Right lobe of liver (tissue), 4 donors: ENCODE data around the gene MXRA7.

Source experiments
- POLR2A ChIP-seq: fragments of 450-650 bp; IDR thresholded peaks from one replicate; pipeline ENCODE4 v1.6.1; 2017; ENCODE audit warnings: antibody characterized with exemption, mild to moderate bottlenecking
- TF ChIP-seq, protein P1 (sequence below), 4 donors: fragments of 200-600 bp in 3 of 4; fragments of 450-650 bp in 1 of 4; IDR thresholded peaks; one replicate each; pipeline versions ENCODE4 v1.5.1 to v1.8.0; 2016 to 2022; ENCODE audit warnings: antibody characterized with exemption in 4 of 4, mild to moderate bottlenecking in 2 of 4
- donor health status: DM: no; HTN: no; CAD: no.
- donor health status: DM: no; HTN: no; CAD: no.
- donor health status: DM: no; HTN: yes; CAD: no.

DNA sequence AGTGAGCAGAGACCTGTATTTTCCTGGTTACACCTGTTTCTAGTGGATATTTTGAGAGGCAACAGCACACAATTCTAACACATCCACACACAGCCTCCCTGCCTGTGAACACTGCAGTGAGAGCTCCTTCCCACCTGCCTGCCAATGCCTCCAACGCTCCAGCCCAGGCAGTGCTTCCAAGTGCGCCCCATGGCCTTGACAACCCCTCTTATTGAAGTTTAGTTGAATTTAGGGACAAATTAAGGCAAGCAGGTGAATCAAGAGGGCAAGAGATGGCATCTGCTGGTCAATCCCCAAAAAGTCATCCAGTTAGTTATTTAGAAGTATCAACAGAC is 4.7 kb upstream of the MXRA7 start:
- TF ChIP-seq, protein P1, sequence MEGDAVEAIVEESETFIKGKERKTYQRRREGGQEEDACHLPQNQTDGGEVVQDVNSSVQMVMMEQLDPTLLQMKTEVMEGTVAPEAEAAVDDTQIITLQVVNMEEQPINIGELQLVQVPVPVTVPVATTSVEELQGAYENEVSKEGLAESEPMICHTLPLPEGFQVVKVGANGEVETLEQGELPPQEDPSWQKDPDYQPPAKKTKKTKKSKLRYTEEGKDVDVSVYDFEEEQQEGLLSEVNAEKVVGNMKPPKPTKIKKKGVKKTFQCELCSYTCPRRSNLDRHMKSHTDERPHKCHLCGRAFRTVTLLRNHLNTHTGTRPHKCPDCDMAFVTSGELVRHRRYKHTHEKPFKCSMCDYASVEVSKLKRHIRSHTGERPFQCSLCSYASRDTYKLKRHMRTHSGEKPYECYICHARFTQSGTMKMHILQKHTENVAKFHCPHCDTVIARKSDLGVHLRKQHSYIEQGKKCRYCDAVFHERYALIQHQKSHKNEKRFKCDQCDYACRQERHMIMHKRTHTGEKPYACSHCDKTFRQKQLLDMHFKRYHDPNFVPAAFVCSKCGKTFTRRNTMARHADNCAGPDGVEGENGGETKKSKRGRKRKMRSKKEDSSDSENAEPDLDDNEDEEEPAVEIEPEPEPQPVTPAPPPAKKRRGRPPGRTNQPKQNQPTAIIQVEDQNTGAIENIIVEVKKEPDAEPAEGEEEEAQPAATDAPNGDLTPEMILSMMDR (IDR thresholded peaks at IDR 0.05): no peak
- no peak for TF ChIP-seq POLR2A
